Muscle of arm (tissue), 14 donors: ENCODE data around the gene GPR82. TPM values are rescaled to one million over a fixed set of nuclear protein-coding genes. Genes with fewer than 3 reads are reported as not detected.
"Not testable (repeated sequence)": the region's sequence is repeated elsewhere in the genome, so short reads cannot be mapped to it uniquely, and the experiment has no call there.

Experiments used
- DNase-seq: peaks from one replicate; pipeline ENCODE4 v3.0.0-alpha.2; 2013
- long read RNA-seq, 11 donors: transcript quantifications; one replicate each; lab custom pipeline, GENCODE V29; 2026
- polyA plus RNA-seq, 12 donors: library from polyadenylated mRNA; unstranded; fragments of 120-200 nt; gene quantifications; one replicate each; pipeline ENCODE4 v1.2.1, GENCODE V29; 2013; ENCODE audit not compliant: insufficient read length in 12 of 12

GPR82 gene, protein sequence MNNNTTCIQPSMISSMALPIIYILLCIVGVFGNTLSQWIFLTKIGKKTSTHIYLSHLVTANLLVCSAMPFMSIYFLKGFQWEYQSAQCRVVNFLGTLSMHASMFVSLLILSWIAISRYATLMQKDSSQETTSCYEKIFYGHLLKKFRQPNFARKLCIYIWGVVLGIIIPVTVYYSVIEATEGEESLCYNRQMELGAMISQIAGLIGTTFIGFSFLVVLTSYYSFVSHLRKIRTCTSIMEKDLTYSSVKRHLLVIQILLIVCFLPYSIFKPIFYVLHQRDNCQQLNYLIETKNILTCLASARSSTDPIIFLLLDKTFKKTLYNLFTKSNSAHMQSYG
- polyA plus RNA-seq: under 1 TPM in 7 of 12 donors, not detected in 5; 0.09 to 0.22 (median 0.13) TPM
- long read RNA-seq, donor 1: 0 reads
- long read RNA-seq, donor 2: 0 reads
- long read RNA-seq, donor 3: 0 reads
- long read RNA-seq, donor 4: 0 reads
- long read RNA-seq, donor 5: 0 reads
- long read RNA-seq, donor 6: 0 reads
- long read RNA-seq, donor 7: 0 reads
- long read RNA-seq, donor 8: 0 reads
- long read RNA-seq, donor 9: 0 reads
- long read RNA-seq, donor 10: 0 reads
- long read RNA-seq, donor 11: 0 reads

DNA sequence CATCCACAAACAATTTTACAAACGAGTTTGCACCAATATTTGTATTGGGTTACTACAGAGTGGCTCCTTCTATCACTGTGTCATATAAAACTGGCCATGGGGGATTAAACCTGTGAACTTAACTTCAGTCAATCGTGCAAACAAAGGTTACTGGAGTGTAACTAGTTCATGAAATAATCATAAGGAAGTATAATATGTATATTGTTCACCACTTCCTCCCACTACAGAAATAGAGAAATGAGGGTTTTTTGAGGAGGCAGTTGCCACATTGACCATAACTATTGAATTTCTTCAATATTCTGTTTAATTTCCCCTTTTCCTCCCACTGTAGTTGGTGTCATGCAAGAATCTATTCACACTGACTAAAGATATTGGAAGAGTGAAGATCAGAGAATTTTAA is at the start of gene GPR82:
Gene GPR82 (plus strand): TSS at position 356 of the 400 bp plus-strand sequence. CDS start 2,846 bp downstream, outside the sequence.
- no peak for DNase-seq

DNA sequence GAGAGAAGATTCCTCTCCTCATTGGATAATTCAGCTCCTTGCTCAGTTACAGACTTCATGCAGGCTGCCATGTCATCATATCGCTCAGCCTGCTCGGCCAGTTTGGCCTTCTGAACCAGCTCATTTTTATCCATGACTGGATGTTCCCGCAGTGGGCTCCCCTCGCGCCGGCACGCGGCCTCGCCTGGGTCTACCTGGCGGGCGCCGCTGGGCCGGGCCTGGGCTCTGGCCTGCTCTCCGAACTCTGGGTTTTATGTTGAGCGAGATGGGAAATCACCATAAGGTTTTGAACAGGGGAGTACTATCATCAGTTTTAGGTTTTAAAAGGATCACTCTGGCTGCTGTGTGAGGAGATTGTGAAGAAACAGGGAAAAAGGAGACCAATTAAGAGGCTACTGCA is 47.6 kb upstream of the GPR82 start:
- not testable (repeated sequence) for DNase-seq

DNA sequence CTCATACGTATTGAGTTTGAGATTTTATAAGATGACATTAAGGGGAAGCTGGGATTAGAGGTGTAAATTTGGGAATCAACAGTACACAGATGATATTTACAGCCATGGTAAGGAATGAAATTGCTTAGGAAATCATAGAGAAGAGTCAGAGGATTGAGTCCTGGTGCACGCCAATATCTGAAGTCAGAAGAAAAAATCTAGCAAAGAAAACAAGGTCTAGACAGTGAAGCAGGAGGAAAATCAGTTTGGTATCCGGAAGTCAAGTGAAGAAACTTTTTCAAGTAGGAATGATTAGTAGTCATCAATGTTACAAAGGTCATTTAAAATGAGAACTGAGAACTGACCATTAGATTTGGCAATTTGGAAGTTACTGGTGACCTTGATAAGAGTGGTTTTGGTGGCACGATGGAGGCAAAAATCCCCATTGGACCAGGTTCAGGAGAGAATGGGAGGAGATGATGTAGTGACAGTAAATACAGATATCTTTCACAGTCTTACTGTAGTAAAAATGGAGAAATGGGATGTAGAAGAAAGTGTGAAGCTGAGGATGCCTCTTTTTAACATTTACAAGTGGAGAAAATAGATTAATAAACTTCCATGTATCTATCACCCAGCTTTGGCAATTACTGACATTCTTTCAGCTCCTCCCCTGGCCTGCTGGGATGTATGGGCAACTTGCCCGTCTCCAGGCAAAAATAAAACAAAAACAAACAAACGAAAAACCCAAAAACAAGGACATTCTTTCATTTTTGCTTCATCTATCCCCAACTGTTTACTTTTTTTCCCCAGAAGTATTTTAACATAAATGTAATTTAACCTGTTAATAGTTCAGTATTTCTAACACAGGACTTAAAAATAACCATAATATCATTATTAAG is 46.6 kb upstream of the GPR82 start:
- no peak for DNase-seq

DNA sequence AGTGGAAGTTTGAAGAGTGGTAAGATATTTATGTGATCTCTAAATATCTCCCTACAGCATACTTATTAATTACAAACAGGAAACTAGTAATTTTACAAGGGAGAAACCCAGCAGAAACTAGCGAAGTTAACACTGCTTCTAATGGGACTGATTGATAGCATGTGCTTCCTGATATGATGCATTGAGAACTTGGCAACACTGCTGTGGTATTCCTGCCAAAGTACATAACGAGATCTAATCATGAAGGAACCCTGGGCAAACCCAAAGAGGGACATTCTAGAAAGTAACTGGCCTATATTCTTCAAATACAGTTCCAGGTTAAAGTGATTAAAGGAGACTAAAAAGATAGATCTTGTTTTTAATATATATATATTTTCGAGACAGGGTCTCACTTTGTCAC is 39.8 kb upstream of the GPR82 start:
- no peak for DNase-seq

DNA sequence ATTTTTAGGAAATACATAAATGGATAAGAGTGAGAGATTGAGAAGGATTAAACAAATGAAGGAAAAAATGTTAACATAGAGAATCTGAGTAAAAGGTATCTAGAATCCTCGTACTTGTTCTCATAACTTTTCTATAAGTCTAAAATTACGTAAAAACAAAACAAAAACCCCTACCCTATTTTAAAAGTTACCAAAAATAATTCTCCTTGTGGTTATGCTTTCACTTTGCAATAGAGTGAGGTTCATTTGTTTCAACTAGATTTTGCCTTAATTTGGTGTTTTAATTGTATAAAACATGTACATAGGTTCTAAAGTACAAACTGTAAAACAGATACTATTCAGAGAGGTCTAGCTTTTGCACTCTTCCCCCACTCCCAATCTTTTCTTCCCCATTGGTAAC is 39.0 kb upstream of the GPR82 start:
- DNase-seq: no peak

DNA sequence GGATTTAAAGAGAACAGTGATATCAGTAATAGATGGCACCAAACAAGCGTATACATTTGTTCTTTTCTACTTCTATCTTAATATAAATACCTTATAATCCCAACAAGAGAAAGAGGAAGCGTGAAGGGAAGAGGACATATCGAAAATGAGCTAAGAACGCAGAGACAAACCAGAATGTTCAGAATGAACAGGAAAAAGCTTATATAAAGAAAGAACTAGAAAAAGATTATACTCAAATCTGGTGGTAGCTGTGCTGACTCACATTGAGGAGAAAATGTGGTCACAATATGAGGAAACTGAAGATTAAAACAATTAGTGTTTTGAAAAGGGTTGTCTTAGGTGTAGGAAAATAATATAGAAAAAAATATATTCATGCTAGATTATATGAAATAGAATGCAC is 37.2 kb upstream of the GPR82 start:
- DNase-seq: no peak

DNA sequence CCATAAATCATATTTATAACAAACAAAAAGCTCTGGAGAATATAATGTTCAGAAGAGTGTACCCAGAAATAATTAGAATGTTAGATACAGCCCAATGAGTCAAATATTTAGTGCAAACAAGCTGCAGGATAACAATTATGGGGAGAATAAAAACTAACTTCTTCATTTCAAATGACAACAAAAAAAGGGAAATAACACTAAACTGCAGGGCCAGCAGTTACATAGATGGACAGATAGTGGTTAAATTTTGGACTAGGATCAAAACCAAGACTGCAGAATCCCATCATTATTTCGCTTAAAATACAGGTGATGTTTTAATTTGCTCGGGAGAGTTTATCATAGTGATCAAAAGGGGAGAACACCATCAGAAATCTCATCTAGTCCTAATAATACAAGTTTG is 35.8 kb upstream of the GPR82 start:
- DNase-seq: no peak

DNA sequence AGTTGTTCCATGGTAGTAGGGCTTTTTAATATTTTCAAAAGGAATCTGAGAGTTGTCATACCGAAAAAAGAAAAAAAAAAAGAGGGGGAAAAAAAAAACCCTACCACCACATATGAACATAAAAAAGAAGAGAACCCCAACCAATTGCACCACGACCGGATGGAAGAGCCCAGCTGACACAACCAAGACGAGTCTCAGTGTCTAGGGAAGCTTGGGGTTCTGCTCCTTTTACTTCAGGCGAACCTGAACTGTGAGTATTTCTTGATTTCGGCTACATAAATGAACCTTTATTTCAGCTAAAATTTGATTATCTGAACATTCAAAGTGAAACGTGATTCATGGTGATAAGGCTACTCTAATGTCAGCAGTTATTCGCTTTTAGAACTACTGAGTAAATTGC is 35.1 kb upstream of the GPR82 start, which contains the start of gene GPR34:
Gene GPR34 (plus strand): TSS at position 139 of the 400 bp plus-strand sequence. CDS start 6,661 bp downstream, outside the sequence.
- no peak for DNase-seq

DNA sequence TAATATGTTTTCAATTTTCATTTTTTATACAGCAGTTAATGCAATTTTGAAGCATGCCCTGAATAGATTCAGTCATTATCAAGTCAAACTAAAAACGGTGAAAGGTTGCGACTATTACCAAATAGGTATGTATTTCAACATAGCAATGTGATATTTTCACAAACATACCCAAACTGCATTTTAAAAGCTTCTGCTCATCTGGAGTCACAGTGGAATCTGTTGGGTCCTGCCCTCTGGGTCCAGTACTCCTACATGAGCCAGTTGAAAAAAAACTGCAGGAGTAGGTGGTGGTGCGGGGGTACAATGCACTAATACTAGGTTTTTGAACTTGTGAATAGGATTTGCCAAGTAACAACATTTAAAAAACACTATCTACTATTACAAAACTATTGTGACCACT is 34.3 kb upstream of the GPR82 start:
- DNase-seq: no peak

DNA sequence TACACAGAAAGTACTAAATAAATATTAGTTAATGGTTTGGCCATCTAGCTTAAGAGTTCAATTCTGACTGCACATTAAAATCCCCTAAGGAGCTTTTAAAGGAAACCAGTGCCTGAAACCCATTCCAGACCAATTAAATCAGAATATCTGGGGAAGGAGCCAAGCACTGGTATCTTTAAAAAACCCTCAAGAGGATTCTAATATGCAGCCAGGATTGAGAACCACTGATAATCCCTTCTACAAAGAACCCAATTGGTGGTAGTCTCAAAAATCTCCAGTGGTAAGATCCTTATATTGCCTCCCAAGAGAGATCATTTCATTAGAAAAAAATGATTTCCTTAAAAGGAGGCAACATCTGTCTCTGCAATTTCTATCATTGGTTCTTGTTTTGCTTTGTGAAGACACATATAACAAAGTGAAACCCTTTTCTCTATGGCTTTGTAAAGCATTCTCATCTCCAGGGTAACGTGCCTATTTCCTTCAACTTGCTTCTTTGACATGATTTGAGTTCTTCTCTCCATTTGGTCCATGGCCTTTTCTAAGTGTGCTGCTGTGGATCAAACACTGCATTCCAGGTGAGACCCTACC is 31.7 kb upstream of the GPR82 start:
- no peak for DNase-seq

DNA sequence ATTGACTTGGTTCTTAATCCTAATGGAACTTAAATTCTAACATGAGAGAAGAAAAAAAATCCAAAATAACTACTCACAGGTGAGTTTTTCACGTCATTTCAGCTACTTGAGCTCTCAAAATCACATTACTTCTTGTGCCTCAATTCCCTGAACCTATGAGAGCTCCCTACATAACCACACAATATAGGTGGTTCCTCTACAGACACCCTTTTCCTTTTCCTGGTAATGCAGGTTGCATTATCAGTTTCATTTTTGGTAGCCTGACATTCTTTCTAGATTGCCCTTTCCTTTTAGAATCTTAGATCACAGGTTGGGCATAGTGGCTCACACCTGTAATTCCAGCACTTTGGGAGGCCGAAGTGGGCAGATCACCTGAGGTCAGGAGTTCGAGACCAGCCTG is 31.0 kb upstream of the GPR82 start:
- no peak for DNase-seq

DNA sequence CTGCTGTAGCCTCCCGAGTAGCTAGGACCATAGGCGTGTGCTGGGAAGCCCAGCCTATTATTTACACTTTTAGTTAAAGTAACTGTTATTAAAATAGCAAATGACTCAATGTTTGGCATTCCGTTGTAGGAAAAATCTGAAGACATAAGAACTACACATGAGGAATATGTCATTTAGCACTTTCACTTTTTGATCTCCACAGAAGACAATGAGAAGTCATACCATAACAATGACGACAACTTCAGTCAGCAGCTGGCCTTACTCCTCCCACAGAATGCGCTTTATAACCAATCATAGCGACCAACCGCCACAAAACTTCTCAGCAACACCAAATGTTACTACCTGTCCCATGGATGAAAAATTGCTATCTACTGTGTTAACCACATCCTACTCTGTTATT is 28.6 kb upstream of the GPR82 start:
- DNase-seq: no peak

DNA sequence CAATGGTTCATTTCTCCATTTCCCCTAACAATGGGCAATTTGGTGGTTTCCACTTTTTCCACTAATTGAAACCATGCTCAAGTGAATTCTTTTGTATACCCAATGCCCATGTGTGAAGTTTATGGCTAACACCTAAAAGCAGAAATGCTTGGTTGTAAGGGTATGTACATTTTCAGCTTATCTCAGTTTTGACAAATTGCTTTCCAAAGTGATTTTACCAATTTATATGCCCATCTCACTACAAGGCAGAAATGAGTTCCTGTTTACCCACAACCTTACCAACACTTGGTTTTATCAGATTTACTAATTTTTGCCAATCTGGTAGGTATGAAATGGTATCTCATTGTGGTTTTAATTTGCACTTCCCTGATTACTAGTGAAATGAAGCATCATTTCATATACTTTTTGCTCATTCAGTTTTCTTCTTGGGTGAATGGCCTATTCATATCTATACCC is 20.4 kb upstream of the GPR82 start:
- no peak for DNase-seq

DNA sequence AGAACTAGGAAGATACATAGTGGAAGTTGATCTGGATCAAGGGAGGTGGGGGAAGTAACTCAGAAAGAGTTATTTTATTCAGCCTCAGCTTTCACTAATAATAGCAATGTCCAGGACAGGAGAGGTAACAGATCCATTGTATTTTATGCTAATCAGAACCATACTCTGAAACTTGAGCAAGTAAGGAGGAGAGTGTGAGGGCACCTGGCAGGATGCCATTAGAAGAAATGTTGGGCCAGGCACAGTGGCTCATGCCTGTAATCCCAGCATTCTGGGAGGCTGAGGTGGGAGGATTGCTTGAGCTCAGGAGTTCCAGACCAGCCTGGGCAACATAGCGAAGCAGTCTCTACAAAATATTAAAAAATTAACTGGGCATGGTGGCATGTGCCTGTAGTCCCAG is 18.9 kb upstream of the GPR82 start:
- DNase-seq: no peak

DNA sequence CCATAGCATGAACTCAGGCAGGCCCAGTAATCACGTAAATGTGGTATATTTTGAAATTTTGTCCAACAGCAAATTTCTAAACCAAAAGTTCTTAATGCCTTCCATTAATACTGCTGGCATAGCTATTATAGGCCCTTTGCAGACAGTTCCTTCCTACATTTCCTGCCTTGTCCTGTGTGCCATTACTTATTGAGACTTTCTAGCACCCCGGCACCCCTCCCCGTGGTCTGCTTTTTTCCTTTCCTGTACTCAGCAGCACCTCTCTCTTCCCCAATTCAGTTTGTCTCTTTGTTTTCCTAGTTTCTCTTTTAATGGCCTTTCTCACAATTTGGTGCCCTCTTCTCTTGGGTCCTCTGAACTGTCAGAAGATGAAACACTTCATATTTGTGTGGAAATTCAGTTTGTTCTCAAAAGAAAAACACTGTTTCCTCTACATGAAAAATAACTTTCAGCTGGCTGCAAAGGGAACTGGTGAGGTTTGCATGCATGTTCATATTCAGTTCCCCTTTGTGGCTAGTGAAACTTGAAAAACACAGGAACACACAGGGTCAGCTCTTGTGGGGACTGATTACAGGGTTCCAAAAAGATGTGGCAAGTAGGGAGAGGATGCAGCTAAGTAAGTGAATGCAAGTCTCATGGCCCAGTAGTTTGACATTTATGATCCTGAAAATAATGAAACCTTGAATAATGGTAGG is 18.2 kb upstream of the GPR82 start:
- DNase-seq: no peak

DNA sequence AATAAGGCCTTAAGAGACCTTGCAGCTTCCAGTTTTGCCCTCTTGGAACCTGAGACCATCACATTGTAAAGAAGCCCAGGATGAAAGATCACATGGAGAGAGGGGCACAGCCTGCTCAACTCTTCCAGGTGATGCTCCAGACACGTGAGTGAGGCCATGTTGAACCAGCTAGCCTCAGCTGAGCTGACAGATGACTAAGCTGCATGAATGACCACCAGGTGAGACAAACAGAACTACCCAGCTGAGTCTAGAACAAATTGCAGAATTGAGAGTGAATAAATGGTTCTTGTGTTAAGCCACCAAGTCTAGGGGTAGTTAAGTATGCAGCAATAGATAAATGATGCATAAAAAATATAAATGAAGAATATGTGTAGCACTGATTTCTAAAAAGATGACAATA is 16.8 kb upstream of the GPR82 start:
- DNase-seq: no peak

DNA sequence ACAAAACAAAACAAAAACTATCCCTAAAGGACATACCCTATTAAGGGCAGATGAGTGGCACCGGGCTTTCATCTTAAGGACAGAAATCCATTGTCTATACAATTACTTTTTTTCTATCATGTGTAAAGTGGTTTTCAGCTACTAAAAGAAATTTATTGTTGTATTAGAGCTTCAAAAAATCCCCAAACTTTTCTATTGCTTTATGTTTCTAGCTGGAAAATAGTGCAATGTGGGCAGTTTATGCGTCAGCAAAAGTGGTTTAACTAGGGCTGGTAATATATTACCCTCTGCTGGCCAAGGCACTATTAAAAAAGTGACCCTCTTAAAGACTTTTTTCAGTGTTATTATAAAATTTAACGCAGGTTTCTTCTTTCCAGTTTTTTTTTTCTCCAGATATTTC is 15.5 kb upstream of the GPR82 start:
- no peak for DNase-seq

DNA sequence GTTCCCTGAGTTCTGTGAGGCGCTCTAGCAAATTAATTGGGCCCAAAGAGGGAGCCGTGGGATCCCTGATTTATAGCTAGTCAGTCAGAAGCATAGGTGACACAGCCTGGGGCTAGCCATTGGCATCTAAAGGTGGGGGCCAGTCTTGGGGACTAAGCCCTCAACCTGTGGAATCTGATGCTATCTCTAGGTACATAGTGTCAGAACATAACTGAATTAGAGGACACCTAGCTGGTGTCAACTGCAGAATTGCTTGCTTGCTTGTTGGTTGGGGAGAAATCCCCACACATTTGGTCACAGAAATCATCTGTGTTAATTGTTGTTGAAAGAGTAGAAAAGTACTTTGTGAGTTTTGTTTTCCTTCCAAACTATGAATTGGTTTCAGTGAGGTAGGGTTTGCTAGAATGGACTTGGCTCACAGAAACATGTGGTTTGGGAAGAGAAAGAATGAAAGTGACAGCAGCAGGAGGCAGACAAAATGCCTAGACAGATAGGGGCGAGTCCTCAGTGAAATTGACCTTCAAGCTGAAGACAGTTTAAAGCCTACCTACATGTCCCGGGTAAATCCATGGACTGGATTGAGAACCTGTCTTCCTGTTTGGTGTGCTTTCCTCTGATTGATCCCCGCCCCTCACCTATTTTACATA is 12.8 kb upstream of the GPR82 start:
- no peak for DNase-seq

DNA sequence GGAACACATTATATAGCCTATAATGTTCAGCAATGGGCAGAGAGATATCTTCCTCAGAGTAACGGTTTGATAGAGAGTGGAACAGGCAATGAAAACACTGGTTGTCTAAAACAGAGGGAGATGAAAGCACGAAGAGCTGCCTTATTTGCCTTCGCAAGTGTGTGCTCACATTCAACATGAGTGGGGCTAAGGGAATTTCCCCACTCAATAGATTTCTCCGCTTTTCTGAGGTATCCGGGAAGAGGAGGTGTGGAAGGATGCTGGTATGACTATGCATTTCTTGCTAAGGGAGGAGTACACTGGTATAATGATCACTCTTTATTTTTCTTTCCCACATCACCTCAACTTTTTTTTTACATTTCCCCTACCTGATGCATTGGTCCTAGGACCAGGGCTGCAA is 7.8 kb upstream of the GPR82 start:
- DNase-seq: no peak

DNA sequence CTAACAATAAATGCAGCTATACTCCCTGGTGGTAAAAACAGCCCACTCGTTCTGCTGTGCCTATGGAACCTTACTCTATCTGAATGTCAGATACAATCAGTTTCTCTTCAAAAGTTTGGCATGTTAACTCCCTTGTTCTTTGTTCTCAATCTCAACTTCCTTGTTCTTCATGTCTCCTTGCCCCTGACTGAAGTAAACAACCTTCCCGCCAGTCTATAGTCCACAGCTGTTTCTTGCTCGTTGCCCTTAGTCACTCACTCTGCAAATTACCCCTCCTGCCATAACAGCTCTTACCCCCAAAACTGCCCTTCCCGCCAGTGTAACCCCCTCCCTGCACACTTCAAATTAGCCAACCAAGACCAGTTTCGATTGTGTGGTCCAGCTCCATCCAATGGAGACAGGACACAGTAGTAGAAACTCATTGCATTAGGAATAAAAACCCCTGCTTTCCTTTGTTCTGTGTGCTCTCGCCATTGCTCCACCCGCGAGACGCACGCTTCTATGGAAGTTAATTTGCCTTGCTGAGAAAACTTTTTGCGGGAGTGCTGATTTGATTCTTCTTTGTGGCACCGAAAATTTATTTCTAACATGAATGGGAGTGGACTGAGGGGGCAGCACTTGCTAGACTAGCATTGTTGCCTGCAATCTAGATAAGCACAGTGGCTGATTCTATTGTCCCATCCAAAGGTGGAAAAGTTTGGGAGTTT is 7.1 kb upstream of the GPR82 start:
- no peak for DNase-seq
